Measurements from ENCODE around the gene RAB11A. TPM values are rescaled to one million over a fixed set of nuclear protein-coding genes. Genes with fewer than 3 reads are reported as not detected.

The RAB11A gene
- total and polyA plus RNA-seq, 2 of the 13 experiments (the other 11 are each of a cell fraction or from before 2014, with no cell fraction given): 161 to 162 TPM

- no peak for ATAC-seq
- WGBS (ENCODE audit: low lambda C conversion rate): 46% methylated on average over 2 of the region's 3 CpGs
- H3K36me3 ChIP-seq (replicated peaks in 1 of 2; ENCODE audit: control insufficient read depth in 1 of 2, insufficient read depth in 2 of 2, low read length in 2 of 2): no peaks in the 10 kb centered on the region
- BruUV-seq (replicated peaks): no TSS peak
- FAIRE-seq: no peak
- no peak overlapping the region for H3K27ac ChIP-seq (ENCODE audit: extremely low read length, insufficient read depth, low read length)
- H3K4me2 ChIP-seq (ENCODE audit: low read depth, low read length): no peak overlapping the region
- no peak overlapping the region for H3K9ac ChIP-seq (ENCODE audit: insufficient read depth, low read depth, low read length)
- no peaks in the 10 kb centered on the region for H3K4me1 ChIP-seq (ENCODE audit: insufficient read depth, low read length)
- in situ Hi-C loops (cut with HindIII; ENCODE audit: extremely low pct_ligation_motif_present, low pct_unique_long_range_greater_than_20kb): no loop called here
- DNase-seq (ENCODE audit: low spot score): no peak
- intact Hi-C loops (cut with micrococcal nuclease; ENCODE audit: unreplicated experiment): no loop called here
- H2AFZ ChIP-seq (ENCODE audit: low read length): no peak overlapping the region
- POLR2A ChIA-PET: no interaction called here
- H3K4me3 ChIP-seq (replicated peaks in 1 of 3; ENCODE audit: insufficient read depth in 1 of 3, low read depth in 2 of 3, low read length in 3 of 3): no peak overlapping the region
- H3K9me3 ChIP-seq (ENCODE audit: low read length): no peaks in the 10 kb centered on the region
- CTCF ChIA-PET (ENCODE audit: low intra/inter-chr PET ratio, low total read pairs): no interaction called here
- H4K20me1 ChIP-seq (ENCODE audit: insufficient read depth, low read length): no peaks in the 10 kb centered on the region
- H3K27me3 ChIP-seq (ENCODE audit: control insufficient read depth in 1 of 2, insufficient read depth in 2 of 2, low read length in 2 of 2): peaks cover 2 to 10% of the 10 kb centered on the region in 2 experiments; a peak in 3 of 5 replicates
- H3K79me2 ChIP-seq (ENCODE audit: insufficient read depth, low read length): no peaks in the 10 kb centered on the region
- TF ChIP-seq TERF1 (CRISPR knock-in tag; IDR thresholded peaks at IDR 0.05): no peak
- TF ChIP-seq SOX13 (IDR thresholded peaks at IDR 0.05): no peak
- TF ChIP-seq SOX13 (CRISPR knock-in tag; conservative IDR thresholded peaks at IDR 0.05 in 1 of 2, IDR thresholded peaks at IDR 0.05 in 1 of 2): no peak
- no peak for TF ChIP-seq ZBTB40 (IDR thresholded peaks at IDR 0.05)
- TF ChIP-seq ZBTB40 (CRISPR knock-in tag; IDR thresholded peaks at IDR 0.05): no peak
- no peak for TF ChIP-seq GATAD2A (CRISPR knock-in tag; IDR thresholded peaks at IDR 0.05)
- no peak for TF ChIP-seq ZBTB37 (CRISPR knock-in tag; IDR thresholded peaks at IDR 0.05)
- TF ChIP-seq ZNF180 (CRISPR knock-in tag; IDR thresholded peaks at IDR 0.05; ENCODE audit: borderline replicate concordance, low read depth): no peak
- no peak for TF ChIP-seq ZBED4 (CRISPR knock-in tag; IDR thresholded peaks at IDR 0.05; ENCODE audit: borderline replicate concordance)
Observed at GRCh38 chr15:65937054-65937453, 67.8 kb downstream of the RAB11A start.

Data from HepG2 (cell line).